22Rv1 (cell line): ENCODE measurements around the gene SLC15A1.

ENCODE experiments used
- CTCF ChIP-seq: fragments of 450-650 bp; IDR thresholded peaks from 2 replicates; pipeline ENCODE4 v1.5.1; 2017; ENCODE audit warnings: mild to moderate bottlenecking
- ZFX ChIP-seq: fragments of 450-650 bp; IDR thresholded peaks from 2 replicates; pipeline ENCODE4 v1.6.1; 2017; ENCODE audit warnings: antibody characterized with exemption, borderline replicate concordance

- TF ChIP-seq CTCF (no peak), ZFX (no peak)
Observed at GRCh38 chr13:98730441-98730840, 22.0 kb downstream of the SLC15A1 start.
